ENCODE measurements around the gene ATP8B3.

The ATP8B3 gene

GRCh38 chr19:1807695-1808394 lies 4.2 kb downstream of the ATP8B3 start:
- no peaks in the 10 kb centered on the region for H3K27me3 ChIP-seq (ENCODE audit: insufficient read depth, low read length, poor library complexity)
- no peak overlapping the region for H3K4me3 ChIP-seq (ENCODE audit: low read depth in 1 of 2, low read length in 2 of 2)
- ATAC-seq (ENCODE audit: insufficient read depth, low read depth) (no peak), DNase-seq (no peak)
- no peak overlapping the region for H3K27ac ChIP-seq (ENCODE audit: low read length)
- peaks cover 48% of the 10 kb centered on the region for H3K36me3 ChIP-seq (ENCODE audit: insufficient read depth, low read length)
- H4K20me1 ChIP-seq (ENCODE audit: insufficient read depth, low read length), result no peaks in the 10 kb centered on the region
- H2AFZ ChIP-seq (ENCODE audit: low read depth, low read length), result no peak overlapping the region
- H3K4me1 ChIP-seq (ENCODE audit: insufficient read depth, low read length), result peaks cover 20% of the 10 kb centered on the region
- TF ChIP-seq CTCF (IDR thresholded peaks at IDR 0.05; ENCODE audit: borderline replicate concordance, extremely low read depth, low read length, poor library complexity, severe bottlenecking), result no peak
- no peak for TF ChIP-seq EZH2 (IDR thresholded peaks at IDR 0.05; ENCODE audit: borderline replicate concordance, low read depth, low read length, severe bottlenecking)
- H3K9me3 ChIP-seq (ENCODE audit: insufficient read depth, low read length, severe bottlenecking), result no peaks in the 10 kb centered on the region
- no peak overlapping the region for H3K4me2 ChIP-seq (ENCODE audit: insufficient read depth, low read length)
- no peak overlapping the region for H3K9ac ChIP-seq (ENCODE audit: low read depth, low read length)
- peaks cover 14% of the 10 kb centered on the region for H3K79me2 ChIP-seq (ENCODE audit: insufficient read depth, low read length)

GRCh38 chr19:1807030-1807694 lies 4.9 kb downstream of the ATP8B3 start:
- TF ChIP-seq CTCF (IDR thresholded peaks at IDR 0.05; ENCODE audit: borderline replicate concordance, extremely low read depth, low read length, poor library complexity, severe bottlenecking) (no peak), EZH2 (IDR thresholded peaks at IDR 0.05; ENCODE audit: borderline replicate concordance, low read depth, low read length, severe bottlenecking) (no peak)
- H3K4me2 ChIP-seq (ENCODE audit: insufficient read depth, low read length), result no peak overlapping the region

GRCh38 chr19:1806184-1807029 lies 5.7 kb downstream of the ATP8B3 start:
- H3K4me1 ChIP-seq (ENCODE audit: insufficient read depth, low read length), result peaks cover 11% of the 10 kb centered on the region
- H3K79me2 ChIP-seq (ENCODE audit: insufficient read depth, low read length), result peaks cover 9% of the 10 kb centered on the region
- H3K9me3 ChIP-seq (ENCODE audit: insufficient read depth, low read length, severe bottlenecking), result no peaks in the 10 kb centered on the region
- H3K4me2 ChIP-seq (ENCODE audit: insufficient read depth, low read length), result no peak overlapping the region
- H2AFZ ChIP-seq (ENCODE audit: low read depth, low read length), result no peak overlapping the region
- H3K27me3 ChIP-seq (ENCODE audit: insufficient read depth, low read length, poor library complexity), result no peaks in the 10 kb centered on the region
- H3K4me3 ChIP-seq (ENCODE audit: low read depth in 1 of 2, low read length in 2 of 2), result no peak overlapping the region
- peaks cover 54% of the 10 kb centered on the region for H3K36me3 ChIP-seq (ENCODE audit: insufficient read depth, low read length)
- H4K20me1 ChIP-seq (ENCODE audit: insufficient read depth, low read length), result no peaks in the 10 kb centered on the region
- no peak overlapping the region for H3K27ac ChIP-seq (ENCODE audit: low read length)
- no peak for TF ChIP-seq CTCF (IDR thresholded peaks at IDR 0.05; ENCODE audit: borderline replicate concordance, extremely low read depth, low read length, poor library complexity, severe bottlenecking)
- TF ChIP-seq EZH2 (IDR thresholded peaks at IDR 0.05; ENCODE audit: borderline replicate concordance, low read depth, low read length, severe bottlenecking), result no peak
- no peak overlapping the region for H3K9ac ChIP-seq (ENCODE audit: low read depth, low read length)
- ATAC-seq (ENCODE audit: insufficient read depth, low read depth), result no peak
- no peak for DNase-seq

More at GRCh38 chr19:1807030-1807694, 4.9 kb downstream of the ATP8B3 start:
- H3K4me1 ChIP-seq (ENCODE audit: insufficient read depth, low read length), result peaks cover 17% of the 10 kb centered on the region
- no peak overlapping the region for H3K27ac ChIP-seq (ENCODE audit: low read length)
- H3K27me3 ChIP-seq (ENCODE audit: insufficient read depth, low read length, poor library complexity), result no peaks in the 10 kb centered on the region
- H3K9ac ChIP-seq (ENCODE audit: low read depth, low read length), result no peak overlapping the region
- no peak for DNase-seq
- no peak for ATAC-seq (ENCODE audit: insufficient read depth, low read depth)
- H3K9me3 ChIP-seq (ENCODE audit: insufficient read depth, low read length, severe bottlenecking), result no peaks in the 10 kb centered on the region
- peaks cover 54% of the 10 kb centered on the region for H3K36me3 ChIP-seq (ENCODE audit: insufficient read depth, low read length)
- peaks cover 14% of the 10 kb centered on the region for H3K79me2 ChIP-seq (ENCODE audit: insufficient read depth, low read length)
- no peak overlapping the region for H3K4me3 ChIP-seq (ENCODE audit: low read depth in 1 of 2, low read length in 2 of 2)
- H2AFZ ChIP-seq (ENCODE audit: low read depth, low read length), result no peak overlapping the region
- H4K20me1 ChIP-seq (ENCODE audit: insufficient read depth, low read length), result no peaks in the 10 kb centered on the region

Data from DND-41 (cell line).